Nephron (organoid): Measurements from ENCODE around the gene SORCS2.
A peak's percentile ranks its signal among the peaks of the same experiment; 100 is the strongest.

Experiments
- H3K27ac Mint-ChIP-seq, 3 experiments: 2 replicates each; pipeline ENCODE4 v1.8.0; 2020; ENCODE audit warnings: mixed read lengths in 3 of 3, mild to moderate bottlenecking in 2 of 3, moderate library complexity in 1 of 3
- H3K27me3 Mint-ChIP-seq: 2 replicates; pipeline ENCODE4 v1.8.0; 2021; ENCODE audit warnings: low read depth, mild to moderate bottlenecking, moderate library complexity, mixed read lengths
- H3K36me3 Mint-ChIP-seq: 2 replicates; pipeline ENCODE4 v1.8.0; 2020; ENCODE audit warnings: low read depth, mixed read lengths
- H3K4me1 Mint-ChIP-seq: 2 replicates; pipeline ENCODE4 v1.8.0; 2020; ENCODE audit warnings: mixed read lengths
- H3K4me3 Mint-ChIP-seq, 3 experiments: 2 replicates each; pipeline ENCODE4 v1.8.0; 2020; ENCODE audit warnings: mild to moderate bottlenecking in 3 of 3, mixed read lengths in 3 of 3, moderate library complexity in 2 of 3
- H3K9me3 Mint-ChIP-seq: 2 replicates; pipeline ENCODE4 v1.8.0; 2020; ENCODE audit warnings: mixed read lengths
- CTCF ChIP-seq, 3 experiments: fragments of 200-600 bp; sonication (generic); IDR thresholded peaks; one replicate each; pipeline ENCODE4 v1.5.0; 2021; ENCODE audit warnings: antibody characterized with exemption in 3 of 3; ENCODE audit not compliant: unreplicated experiment in 3 of 3

Gene SORCS2

GRCh38 chr4:7243609-7244330 is 51.4 kb downstream of the SORCS2 start:
- Mint-ChIP-seq H3K27me3 (peaks cover 4% of the 10 kb centered on the region), H3K4me3 (peak overlapping the region in 1 of 3 experiments; percentile 16), H3K36me3 (no peaks in the 10 kb centered on the region), H3K9me3 (no peaks in the 10 kb centered on the region), H3K4me1 (peaks cover 57% of the 10 kb centered on the region), H3K27ac (peak overlapping the region in 2 of 3 experiments; percentile 75 to 85)
- no peak for TF ChIP-seq CTCF (IDR thresholded peaks at IDR 0.05; ENCODE audit: unreplicated experiment in 3 of 3)

GRCh38 chr4:7244331-7244665 is 52.0 kb downstream of the SORCS2 start:
- H3K9me3 Mint-ChIP-seq = no peaks in the 10 kb centered on the region
- no peak for TF ChIP-seq CTCF (IDR thresholded peaks at IDR 0.05; ENCODE audit: unreplicated experiment in 3 of 3)
- peak overlapping the region in 1 of 3 experiments; percentile 75 for H3K27ac Mint-ChIP-seq
- peaks cover 54% of the 10 kb centered on the region for H3K4me1 Mint-ChIP-seq
- no peak overlapping the region for H3K4me3 Mint-ChIP-seq
- no peaks in the 10 kb centered on the region for H3K36me3 Mint-ChIP-seq
- H3K27me3 Mint-ChIP-seq = peaks cover 4% of the 10 kb centered on the region

- peak overlapping the region in 1 of 3 experiments; percentile 75 for H3K27ac Mint-ChIP-seq
- H3K36me3 Mint-ChIP-seq = no peaks in the 10 kb centered on the region
- H3K4me3 Mint-ChIP-seq = no peak overlapping the region
- TF ChIP-seq CTCF (IDR thresholded peaks at IDR 0.05; ENCODE audit: unreplicated experiment in 3 of 3) = no peak
- H3K9me3 Mint-ChIP-seq = no peaks in the 10 kb centered on the region
- H3K4me1 Mint-ChIP-seq = peaks cover 48% of the 10 kb centered on the region
- H3K27me3 Mint-ChIP-seq = peaks cover 4% of the 10 kb centered on the region
These were observed 52.5 kb downstream of the SORCS2 start for GRCh38 chr4:7244751-7245320.

- Mint-ChIP-seq H3K36me3 (no peaks in the 10 kb centered on the region), H3K9me3 (no peaks in the 10 kb centered on the region), H3K27me3 (no peaks in the 10 kb centered on the region), H3K27ac (peak overlapping the region; percentile 38 to 88 (median 73)), H3K4me3 (no peak overlapping the region), H3K4me1 (peaks cover 58% of the 10 kb centered on the region)
- TF ChIP-seq CTCF (IDR thresholded peaks at IDR 0.05; ENCODE audit: unreplicated experiment in 3 of 3) = no peak
These were observed 55.2 kb downstream of the SORCS2 start for GRCh38 chr4:7247521-7247920.

- Mint-ChIP-seq H3K27me3 (no peaks in the 10 kb centered on the region), H3K36me3 (no peaks in the 10 kb centered on the region), H3K27ac (no peak overlapping the region), H3K9me3 (no peaks in the 10 kb centered on the region), H3K4me3 (no peak overlapping the region), H3K4me1 (peaks cover 56% of the 10 kb centered on the region)
- TF ChIP-seq CTCF (IDR thresholded peaks at IDR 0.05; ENCODE audit: unreplicated experiment in 3 of 3) = no peak
These were observed 55.6 kb downstream of the SORCS2 start for GRCh38 chr4:7247946-7248345.

GRCh38 chr4:7248857-7249256 is 56.5 kb downstream of the SORCS2 start:
- TF ChIP-seq CTCF (IDR thresholded peaks at IDR 0.05; ENCODE audit: unreplicated experiment in 3 of 3) = no peak
- H3K36me3 Mint-ChIP-seq = no peaks in the 10 kb centered on the region

More at GRCh38 chr4:7248857-7249256, 56.5 kb downstream of the SORCS2 start:
- H3K9me3 Mint-ChIP-seq = no peaks in the 10 kb centered on the region
- no peak overlapping the region for H3K4me3 Mint-ChIP-seq
- H3K27ac Mint-ChIP-seq = peak overlapping the region in 1 of 3 experiments; percentile 99
- no peaks in the 10 kb centered on the region for H3K27me3 Mint-ChIP-seq
- peaks cover 51% of the 10 kb centered on the region for H3K4me1 Mint-ChIP-seq
